GM19395 (cell line): ENCODE data around the gene STXBP6.

Experiments
- ATAC-seq: cut with Tn5 transposase; IDR thresholded peaks from one replicate; pipeline ENCODE4 v1.9.1; 2021; ENCODE audit warnings: mild to moderate bottlenecking, moderate library complexity; ENCODE audit not compliant: unreplicated experiment

Gene STXBP6

GRCh38 chr14:24892497-24893051, 157.4 kb downstream of the STXBP6 start:
- ATAC-seq: no peak

GRCh38 chr14:24891987-24892496, 157.9 kb downstream of the STXBP6 start:
- ATAC-seq: no peak

- no peak for ATAC-seq
Observed at GRCh38 chr14:24890716-24891115, 159.2 kb downstream of the STXBP6 start.

GRCh38 chr14:24889843-24890242, 160.1 kb downstream of the STXBP6 start:
- ATAC-seq: no peak

- ATAC-seq: no peak
Observed at GRCh38 chr14:24888532-24888931, 161.4 kb downstream of the STXBP6 start.

- ATAC-seq: no peak
Observed at GRCh38 chr14:24887623-24888304, 162.2 kb downstream of the STXBP6 start.

- no peak for ATAC-seq
Observed at GRCh38 chr14:24885410-24885913, 164.5 kb downstream of the STXBP6 start.

- ATAC-seq: no peak
Observed at GRCh38 chr14:24883576-24883975, 166.4 kb downstream of the STXBP6 start.

GRCh38 chr14:24881116-24881893, 168.6 kb downstream of the STXBP6 start:
- ATAC-seq: no peak

GRCh38 chr14:24880689-24881088, 169.3 kb downstream of the STXBP6 start:
- ATAC-seq: no peak

- no peak for ATAC-seq
Observed at GRCh38 chr14:24879661-24880386, 170.1 kb downstream of the STXBP6 start.

- no peak for ATAC-seq
Observed at GRCh38 chr14:24876996-24877395, 173.0 kb downstream of the STXBP6 start.

- ATAC-seq: no peak
Observed at GRCh38 chr14:24875991-24876878, 173.7 kb downstream of the STXBP6 start.

- ATAC-seq: no peak
Observed at GRCh38 chr14:24875203-24875838, 174.6 kb downstream of the STXBP6 start.

- no peak for ATAC-seq
Observed at GRCh38 chr14:24874514-24875202, 175.3 kb downstream of the STXBP6 start.

GRCh38 chr14:24873551-24873950, 176.4 kb downstream of the STXBP6 start:
- no peak for ATAC-seq

- no peak for ATAC-seq
Observed at GRCh38 chr14:24870949-24871701, 178.8 kb downstream of the STXBP6 start.

GRCh38 chr14:24868389-24868788, 181.6 kb downstream of the STXBP6 start:
- ATAC-seq: no peak
